Kidney (tissue), 14 donors: ENCODE results near the gene HBS1L. TPM values are rescaled to one million over a fixed set of nuclear protein-coding genes. Genes with fewer than 3 reads are reported as not detected.

Experiments
- DNase-seq, 5 donors: peaks; one replicate each; pipeline ENCODE4 v3.0.0-alpha.2; 2013 to 2020
- FAIRE-seq: peaks from 2 replicates; lab custom pipeline; 2012; peaks lifted over from hg19 to GRCh38; lab: Jason Lieb, UNC
- H3K27ac ChIP-seq, 2 donors: one replicate each; pipeline ENCODE4 v1.7.0; 2013; ENCODE audit warnings: low read depth in 2 of 2, low read length in 2 of 2, inconsistent platforms in 1 of 2
- H3K27me3 ChIP-seq: one replicate; pipeline ENCODE4 v1.7.1; 2013; ENCODE audit warnings: low read length, inconsistent platforms; ENCODE audit not compliant: control insufficient read depth, insufficient read depth
- H3K36me3 ChIP-seq, 3 donors: one replicate each; pipeline versions ENCODE4 v1.7.0 to v1.7.1; 2013; ENCODE audit warnings: low read length in 3 of 3, control low read depth in 1 of 3, inconsistent platforms in 1 of 3; ENCODE audit not compliant: insufficient read depth in 3 of 3, control insufficient read depth in 2 of 3
- H3K4me1 ChIP-seq, 3 donors: one replicate each; pipeline versions ENCODE4 v1.7.0 to v1.7.1; 2013; ENCODE audit warnings: low read length in 3 of 3, inconsistent platforms in 1 of 3, low read depth in 1 of 3; ENCODE audit not compliant: control insufficient read depth in 2 of 3, insufficient read depth in 2 of 3
- H3K4me3 ChIP-seq, 3 donors: one replicate each; pipeline versions ENCODE4 v1.7.0 to v1.8.1; 2013; ENCODE audit warnings: low read length in 3 of 3, control low read depth in 1 of 3, inconsistent platforms in 1 of 3
- H3K9ac ChIP-seq, 3 donors: one replicate each; pipeline versions ENCODE4 v1.7.0 to v1.7.1; 2013; ENCODE audit warnings: low read length in 3 of 3, control low read depth in 1 of 3, inconsistent platforms in 1 of 3
- H3K9me3 ChIP-seq, 3 donors: one replicate each; pipeline versions ENCODE4 v1.7.0 to v1.7.1; 2013; ENCODE audit warnings: low read length in 3 of 3, control low read depth in 1 of 3, inconsistent platforms in 1 of 3; ENCODE audit not compliant: control insufficient read depth in 2 of 3, insufficient read depth in 1 of 3
- intact Hi-C: fragments of 100-400 bp; cut with DNase I; formaldehyde crosslinking; loops from one replicate; pipeline ENCODE4 v1.11.1; 2022
- polyA plus RNA-seq: library from polyadenylated mRNA; stranded (reverse); fragments of 350-450 nt; fragmentation: Illumina TruSeq; extraction: RNeasy Lipid Tissue Mini Kit (QIAGEN cat#74804); gene quantifications from one replicate; pipeline ENCODE4 v1.2.3, GENCODE V29; 2014; ENCODE audit warnings: low read depth, low replicate concordance; ENCODE audit not compliant: insufficient read depth
- total RNA-seq: library from RNA; stranded (reverse); fragmentation: NEBNext Ultra II Directional; extraction: Animal tissue kit (Norgen Biotek cat#: 25700); gene quantifications from one replicate; pipeline ENCODE4 v1.2.1, GENCODE V29; 2021
- TF ChIP-seq, protein P1 (sequence below): IDR thresholded peaks from 3 replicates; pipeline ENCODE4 v1.5.1; 2012; ENCODE audit warnings: mild to moderate bottlenecking, moderate library complexity, borderline replicate concordance; ENCODE audit not compliant: insufficient read depth; ENCODE audit errors: extremely low read depth
- donor health status: control.
- donor health status: control.
- donor health status: control.
- donor health status: control.
- donor health status: control.
- donor health status: DM: yes; HTN: yes; CAD: no.
- donor health status: Normal renal cell carcinoma (clear cell type).

The HBS1L gene
- total and polyA plus RNA-seq, 2 donors from 2014 or later: 21.0 to 59.1 TPM

DNA sequence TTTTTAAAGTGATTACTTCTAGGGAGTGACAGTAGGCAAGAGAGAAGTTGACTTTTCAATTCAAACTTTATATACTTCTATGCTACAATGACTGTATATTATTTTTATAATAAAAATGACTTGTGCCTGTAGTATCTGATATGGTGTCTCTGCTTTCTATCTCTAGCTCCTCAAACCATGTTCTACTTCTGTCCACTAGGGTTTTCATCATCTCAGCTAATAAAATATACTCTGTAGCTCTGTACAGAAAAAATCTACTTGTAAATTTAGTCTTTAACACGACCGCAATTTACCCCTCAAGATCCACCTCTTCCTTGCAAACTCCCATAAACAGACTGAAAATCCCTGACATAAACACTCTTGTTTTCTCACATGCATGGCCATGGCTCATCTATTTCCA, 42.3 kb downstream of the HBS1L start:
- Histone ChIP-seq H3K9ac (no peak overlapping the region), H3K4me1 (peaks cover 0 to 4% (median 0%) of the 10 kb centered on the region in 3 donors), H3K4me3 (no peak overlapping the region), H3K27ac (no peak overlapping the region), H3K36me3 (no peaks in the 10 kb centered on the region), H3K9me3 (no peaks in the 10 kb centered on the region), H3K27me3 (no peaks in the 10 kb centered on the region)
- no peak for FAIRE-seq
- TF ChIP-seq, protein P1, sequence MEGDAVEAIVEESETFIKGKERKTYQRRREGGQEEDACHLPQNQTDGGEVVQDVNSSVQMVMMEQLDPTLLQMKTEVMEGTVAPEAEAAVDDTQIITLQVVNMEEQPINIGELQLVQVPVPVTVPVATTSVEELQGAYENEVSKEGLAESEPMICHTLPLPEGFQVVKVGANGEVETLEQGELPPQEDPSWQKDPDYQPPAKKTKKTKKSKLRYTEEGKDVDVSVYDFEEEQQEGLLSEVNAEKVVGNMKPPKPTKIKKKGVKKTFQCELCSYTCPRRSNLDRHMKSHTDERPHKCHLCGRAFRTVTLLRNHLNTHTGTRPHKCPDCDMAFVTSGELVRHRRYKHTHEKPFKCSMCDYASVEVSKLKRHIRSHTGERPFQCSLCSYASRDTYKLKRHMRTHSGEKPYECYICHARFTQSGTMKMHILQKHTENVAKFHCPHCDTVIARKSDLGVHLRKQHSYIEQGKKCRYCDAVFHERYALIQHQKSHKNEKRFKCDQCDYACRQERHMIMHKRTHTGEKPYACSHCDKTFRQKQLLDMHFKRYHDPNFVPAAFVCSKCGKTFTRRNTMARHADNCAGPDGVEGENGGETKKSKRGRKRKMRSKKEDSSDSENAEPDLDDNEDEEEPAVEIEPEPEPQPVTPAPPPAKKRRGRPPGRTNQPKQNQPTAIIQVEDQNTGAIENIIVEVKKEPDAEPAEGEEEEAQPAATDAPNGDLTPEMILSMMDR: no peak
- intact Hi-C loops: no loop called here
- DNase-seq: no peak

DNA sequence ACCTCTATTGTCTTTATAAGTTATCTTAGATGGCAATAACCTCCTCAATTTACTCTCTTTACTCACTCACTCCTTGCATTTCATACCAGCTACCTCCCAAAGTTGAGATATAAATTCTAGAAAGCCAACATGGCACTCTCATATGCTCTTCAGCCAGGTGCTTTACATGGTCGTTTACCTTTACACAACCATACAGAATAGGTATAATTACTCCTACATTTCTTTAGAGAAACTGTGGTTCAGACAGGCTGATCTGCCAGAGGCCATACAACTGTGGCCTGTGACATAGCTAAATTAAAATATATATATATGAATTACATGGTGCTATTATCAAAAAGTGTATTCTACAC, 45.7 kb downstream of the HBS1L start:
- Histone ChIP-seq H3K9ac (no peak overlapping the region), H3K9me3 (no peaks in the 10 kb centered on the region), H3K36me3 (no peaks in the 10 kb centered on the region), H3K4me1 (peaks cover 0 to 4% (median 0%) of the 10 kb centered on the region in 3 donors), H3K27ac (no peak overlapping the region), H3K4me3 (no peak overlapping the region), H3K27me3 (no peaks in the 10 kb centered on the region)
- intact Hi-C loops: no loop called here
- TF ChIP-seq, protein P1: no peak
- FAIRE-seq: no peak
- no peak for DNase-seq

DNA sequence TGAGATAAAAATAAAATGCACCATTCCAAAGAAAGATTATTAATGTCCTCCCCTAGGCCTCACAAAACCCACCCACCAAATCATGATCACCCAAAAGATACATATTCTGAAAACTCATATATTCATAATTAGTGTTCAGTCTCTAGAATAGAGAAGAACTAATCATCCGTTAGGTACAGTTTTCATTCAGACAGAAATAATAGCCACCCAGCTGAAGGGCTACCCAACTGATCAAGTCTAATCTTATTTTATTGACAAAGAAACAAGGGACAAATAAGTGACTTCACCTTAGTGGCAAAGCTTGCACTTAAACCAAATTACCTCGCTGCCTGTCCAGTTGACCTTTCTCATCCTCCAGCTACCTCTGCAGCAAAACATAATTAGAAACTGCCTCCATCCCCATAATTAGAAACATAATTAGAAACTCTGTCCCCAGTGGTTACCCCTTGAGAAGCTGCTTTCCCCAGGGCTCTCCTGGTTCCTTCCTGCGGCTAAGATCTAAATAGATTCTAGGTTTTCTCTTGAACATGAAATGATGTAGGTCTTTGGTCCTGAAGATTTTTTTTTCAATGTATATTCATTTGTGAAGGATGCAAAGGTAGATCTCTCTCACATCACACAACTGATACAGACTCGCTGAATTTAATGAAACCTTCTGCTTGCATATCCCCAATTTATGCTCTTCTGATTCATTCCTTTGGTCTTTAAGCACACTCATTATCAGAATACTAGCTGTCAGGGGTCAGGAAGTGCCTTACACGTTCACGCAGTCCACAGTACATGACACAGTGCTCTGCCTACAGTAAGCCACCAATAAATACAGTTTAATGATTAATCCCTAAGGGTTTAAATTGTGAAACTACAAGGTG, 46.3 kb downstream of the HBS1L start:
- no peak overlapping the region for H3K27ac ChIP-seq
- H3K9me3 ChIP-seq: no peaks in the 10 kb centered on the region
- H3K9ac ChIP-seq: no peak overlapping the region
- intact Hi-C loops: no loop called here
- FAIRE-seq: no peak
- no peaks in the 10 kb centered on the region for H3K27me3 ChIP-seq
- TF ChIP-seq, protein P1: no peak
- peaks cover 0 to 4% (median 0%) of the 10 kb centered on the region in 3 donors for H3K4me1 ChIP-seq
- H3K36me3 ChIP-seq: no peaks in the 10 kb centered on the region
- no peak overlapping the region for H3K4me3 ChIP-seq
- DNase-seq: no peak
